Neuronal stem cell (in vitro differentiated cells): ENCODE data around the gene KLHL35.

Experiments used
- DNase-seq: peaks from one replicate; pipeline ENCODE4 v3.0.0-alpha.2; 2013; ENCODE audit warnings: low spot score
- H2AFZ ChIP-seq: one replicate; pipeline ENCODE4 v1.6.1; 2013; ENCODE audit warnings: mild to moderate bottlenecking, low read length, inconsistent platforms
- H2AK5ac ChIP-seq: 2 replicates; pipeline ENCODE4 v1.6.1; 2013; ENCODE audit warnings: low read depth, mild to moderate bottlenecking, inconsistent platforms, low read length, moderate library complexity, mixed read lengths
- H2BK120ac ChIP-seq: 2 replicates; pipeline ENCODE4 v1.6.1; 2013; ENCODE audit warnings: low read depth, mild to moderate bottlenecking, inconsistent platforms, low read length, moderate library complexity, mixed read lengths
- H2BK12ac ChIP-seq: one replicate; pipeline ENCODE4 v1.6.1; 2013; ENCODE audit warnings: low read length, inconsistent platforms
- H2BK15ac ChIP-seq: 2 replicates; pipeline ENCODE4 v1.6.1; 2013; ENCODE audit warnings: mild to moderate bottlenecking, low read length, inconsistent platforms, mixed read lengths
- H2BK5ac ChIP-seq: one replicate; pipeline ENCODE4 v1.6.1; 2013; ENCODE audit warnings: inconsistent platforms, mild to moderate bottlenecking, low read length, moderate library complexity
- H3K14ac ChIP-seq: one replicate; pipeline ENCODE4 v1.6.1; 2013; ENCODE audit warnings: low read length, inconsistent platforms
- H3K18ac ChIP-seq: 2 replicates; pipeline ENCODE4 v1.6.1; 2013; ENCODE audit warnings: low read length, inconsistent platforms
- H3K23ac ChIP-seq: 2 replicates; pipeline ENCODE4 v1.6.1; 2013; ENCODE audit warnings: low read depth, mild to moderate bottlenecking, mixed read lengths, low read length, inconsistent platforms; ENCODE audit not compliant: poor library complexity
- H3K27ac ChIP-seq: replicated peaks from 3 replicates; pipeline ENCODE4 v1.5.1; 2013; ENCODE audit warnings: low read length, inconsistent platforms
- H3K27me3 ChIP-seq, 3 experiments: 2 replicates each; pipeline ENCODE4 v1.6.1; 2013; ENCODE audit warnings: low read length in 3 of 3, mild to moderate bottlenecking in 2 of 3, inconsistent platforms in 1 of 3, low read depth in 1 of 3, mixed read lengths in 1 of 3, moderate library complexity in 1 of 3; ENCODE audit not compliant: control insufficient read depth in 3 of 3, insufficient read depth in 3 of 3
- H3K36me3 ChIP-seq, 2 donors: replicated peaks in 1 of 2; 2 replicates each; pipeline ENCODE4 v1.6.1; 2013; ENCODE audit warnings: low read length in 2 of 2; ENCODE audit not compliant: control insufficient read depth in 2 of 2, insufficient read depth in 2 of 2
- H3K4ac ChIP-seq: 2 replicates; pipeline ENCODE4 v1.6.1; 2013; ENCODE audit warnings: inconsistent platforms, mild to moderate bottlenecking, low read length, moderate library complexity
- H3K4me1 ChIP-seq, 2 donors: 1 replicate in 1 of 2; 2 replicates in 1 of 2; pipeline ENCODE4 v1.6.1; 2013; ENCODE audit warnings: low read length in 2 of 2, low read depth in 1 of 2; ENCODE audit not compliant: control insufficient read depth in 2 of 2, insufficient read depth in 1 of 2
- H3K4me2 ChIP-seq: one replicate; pipeline ENCODE4 v1.6.1; 2013; ENCODE audit warnings: mild to moderate bottlenecking, low read length, inconsistent platforms; ENCODE audit not compliant: insufficient read depth, poor library complexity, severe bottlenecking
- H3K4me3 ChIP-seq, 2 donors: 2 replicates each; pipeline ENCODE4 v1.5.1; 2013; ENCODE audit warnings: low read length in 2 of 2, mild to moderate bottlenecking in 2 of 2, inconsistent platforms in 1 of 2, moderate library complexity in 1 of 2
- H3K79me1 ChIP-seq: one replicate; pipeline ENCODE4 v1.6.1; 2013; ENCODE audit warnings: low read depth, mild to moderate bottlenecking, inconsistent platforms, low read length, moderate library complexity
- H3K9ac ChIP-seq: one replicate; pipeline ENCODE4 v1.6.1; 2013; ENCODE audit warnings: mild to moderate bottlenecking, low read depth, low read length, inconsistent platforms; ENCODE audit not compliant: poor library complexity
- H3K9me3 ChIP-seq, 2 donors: replicated peaks in 1 of 2; 2 replicates each; pipeline versions ENCODE3 to v1.6.1; 2013; ENCODE audit warnings: low read length in 2 of 2, mild to moderate bottlenecking in 2 of 2, inconsistent platforms in 1 of 2, low read depth in 1 of 2, mixed read lengths in 1 of 2, moderate library complexity in 1 of 2; ENCODE audit not compliant: control insufficient read depth in 2 of 2, insufficient read depth in 1 of 2
- H4K8ac ChIP-seq: one replicate; pipeline ENCODE4 v1.6.1; 2013; ENCODE audit warnings: low read depth, mild to moderate bottlenecking, inconsistent platforms, low read length, moderate library complexity
- H4K91ac ChIP-seq: one replicate; pipeline ENCODE4 v1.6.1; 2013; ENCODE audit warnings: low read length, low read depth, mild to moderate bottlenecking, inconsistent platforms; ENCODE audit not compliant: poor library complexity
- WGBS, 2 donors: extraction: QIAGEN DNeasy Blood & Tissue Kit; methylation state at CpG; one replicate each; pipeline ENCODE4 v1.1.7; 2013; ENCODE audit warnings: missing lambda C conversion rate in 2 of 2, mixed read lengths in 1 of 2; ENCODE audit not compliant: insufficient read length in 2 of 2, insufficient replicate concordance in 1 of 2; ENCODE audit errors: extremely low coverage in 2 of 2; 5-methylcytosine and 5-hydroxymethylcytosine counted together

Gene KLHL35

DNA sequence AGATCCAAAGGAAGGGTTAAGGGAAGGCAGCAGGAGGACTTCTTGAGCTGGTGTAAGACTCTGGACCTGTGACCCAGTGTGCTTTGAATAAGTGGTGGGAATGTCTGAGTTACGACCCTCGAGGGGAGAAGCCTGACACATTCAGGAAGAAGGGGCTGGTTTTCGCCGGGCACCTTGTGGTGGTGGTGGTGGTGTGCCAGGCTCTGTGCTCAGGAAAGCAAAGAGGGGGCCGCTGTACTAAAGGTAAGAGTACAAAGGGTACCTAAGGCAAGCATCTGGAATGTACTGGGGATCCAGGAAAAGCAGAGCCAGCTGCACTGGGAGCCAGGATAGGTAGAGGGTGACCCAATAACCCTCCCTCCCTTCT lies 6.3 kb downstream of the KLHL35 start:
- Histone ChIP-seq H4K91ac (no peak overlapping the region), H3K79me1 (no peaks in the 10 kb centered on the region)
- WGBS, 2 donors, result no CpG with 5 or more reads among the region's 5 CpGs

DNA sequence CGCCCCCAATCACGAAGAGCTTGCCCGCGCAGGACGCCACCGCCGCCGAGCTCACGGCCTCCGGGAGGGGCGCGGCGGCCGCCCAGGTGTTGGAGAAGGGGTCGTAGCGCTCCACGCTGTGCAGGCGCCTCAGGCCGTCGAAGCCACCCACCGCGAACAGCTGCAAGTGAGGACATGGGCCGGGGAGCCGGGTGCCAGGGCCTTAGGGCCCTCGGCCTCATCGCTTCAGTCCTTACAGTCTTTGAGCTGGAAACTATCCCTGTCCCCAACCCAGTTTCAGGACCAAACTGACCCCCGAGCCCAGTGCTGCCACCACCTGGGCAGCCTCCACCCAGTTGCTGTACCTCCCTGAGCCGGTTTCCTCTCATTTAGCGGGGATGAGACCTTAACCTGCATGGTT lies 7.6 kb downstream of the KLHL35 start:
- peak overlapping the region; percentile 27 for H3K4ac ChIP-seq

More for the DNA sequence above, 6.3 kb downstream of the KLHL35 start:
- no peak overlapping the region for H3K27ac ChIP-seq
- no peak overlapping the region for H2BK5ac ChIP-seq
- H3K9me3 ChIP-seq, result peaks cover 9 to 13% of the 10 kb centered on the region in 2 donors
- no peak overlapping the region for H3K14ac ChIP-seq
- no peak for DNase-seq
- H2AFZ ChIP-seq, result no peak overlapping the region
- H4K8ac ChIP-seq, result no peak overlapping the region
- no peak overlapping the region for H3K4ac ChIP-seq
- H2BK15ac ChIP-seq, result no peak overlapping the region
- peaks cover 14 to 19% of the 10 kb centered on the region in 2 donors for H3K36me3 ChIP-seq
- H3K23ac ChIP-seq, result no peak overlapping the region
- H2AK5ac ChIP-seq, result no peak overlapping the region
- H3K4me1 ChIP-seq, result peaks cover 17 to 20% of the 10 kb centered on the region in 2 donors
- no peak overlapping the region for H2BK12ac ChIP-seq
- peaks cover 25 to 31% (median 30%) of the 10 kb centered on the region in 3 experiments for H3K27me3 ChIP-seq
- H3K4me3 ChIP-seq, result no peak overlapping the region
- no peak overlapping the region for H2BK120ac ChIP-seq
- no peak overlapping the region for H3K4me2 ChIP-seq
- H3K18ac ChIP-seq, result no peak overlapping the region
- no peak overlapping the region for H3K9ac ChIP-seq

DNA sequence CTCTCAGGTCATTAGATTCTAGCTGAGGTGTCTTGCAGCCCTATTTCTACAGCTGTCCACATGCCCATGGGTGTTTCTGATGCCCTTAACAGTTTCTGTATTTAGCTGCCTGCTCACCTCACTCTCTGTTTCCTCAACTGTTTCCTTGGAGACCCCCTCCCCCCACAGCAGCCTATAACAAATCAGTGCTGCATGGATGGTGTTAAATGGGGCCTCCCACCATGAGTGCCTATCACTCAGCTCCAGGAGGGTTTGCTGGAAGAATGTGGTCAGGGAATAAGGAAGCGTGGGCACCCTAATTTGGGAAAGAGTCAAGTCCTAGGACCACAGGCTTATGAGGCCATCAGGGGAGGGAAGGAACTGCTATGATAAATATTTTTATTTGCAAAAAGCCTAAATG lies 8.6 kb downstream of the KLHL35 start:
- no peak overlapping the region for H4K8ac ChIP-seq
- H2AK5ac ChIP-seq, result no peak overlapping the region
- H2BK12ac ChIP-seq, result no peak overlapping the region
- H2AFZ ChIP-seq, result no peak overlapping the region
- H3K4me3 ChIP-seq, result no peak overlapping the region
- no peak overlapping the region for H3K9ac ChIP-seq
- H3K79me1 ChIP-seq, result peaks cover 3% of the 10 kb centered on the region
- peak; percentile 61 for DNase-seq
- WGBS, 2 donors, result no CpG with 5 or more reads among the region's 1 CpG
- no peak overlapping the region for H2BK15ac ChIP-seq
- peak overlapping the region; percentile 72 for H3K27ac ChIP-seq
- peaks cover 19 to 24% of the 10 kb centered on the region in 2 donors for H3K36me3 ChIP-seq
- H3K4ac ChIP-seq, result no peak overlapping the region
- peaks cover 3 to 8% (median 7%) of the 10 kb centered on the region in 3 experiments for H3K27me3 ChIP-seq
- H3K14ac ChIP-seq, result no peak overlapping the region
- H3K23ac ChIP-seq, result no peak overlapping the region
- no peak overlapping the region for H4K91ac ChIP-seq
- H2BK5ac ChIP-seq, result peak overlapping the region; percentile 4
- H2BK120ac ChIP-seq, result no peak overlapping the region
- no peak overlapping the region for H3K18ac ChIP-seq
- no peak overlapping the region for H3K4me2 ChIP-seq
- peaks cover 6 to 9% of the 10 kb centered on the region in 2 donors for H3K9me3 ChIP-seq
- H3K4me1 ChIP-seq, result peaks cover 22 to 28% of the 10 kb centered on the region in 2 donors

More for the DNA sequence above, 7.6 kb downstream of the KLHL35 start:
- peak overlapping the region; percentile 76 for H3K18ac ChIP-seq
- H3K36me3 ChIP-seq, result peaks cover 16 to 24% of the 10 kb centered on the region in 2 donors
- no peak overlapping the region for H3K23ac ChIP-seq
- no peak overlapping the region for H3K4me3 ChIP-seq
- H3K27me3 ChIP-seq, result peaks cover 14 to 18% (median 17%) of the 10 kb centered on the region in 3 experiments
- H2BK5ac ChIP-seq, result peak overlapping the region; percentile 35
- H3K9me3 ChIP-seq, result peaks cover 9 to 13% of the 10 kb centered on the region in 2 donors
- no peak overlapping the region for H4K8ac ChIP-seq
- peaks cover 23 to 24% of the 10 kb centered on the region in 2 donors for H3K4me1 ChIP-seq
- H2AK5ac ChIP-seq, result no peak overlapping the region
- H3K4me2 ChIP-seq, result peak overlapping the region; percentile 21
- DNase-seq, result no peak
- no peak overlapping the region for H2BK15ac ChIP-seq
- no peak overlapping the region for H2AFZ ChIP-seq
- no peak overlapping the region for H2BK120ac ChIP-seq
- no peaks in the 10 kb centered on the region for H3K79me1 ChIP-seq
- H4K91ac ChIP-seq, result no peak overlapping the region
- no peak overlapping the region for H3K27ac ChIP-seq
- no peak overlapping the region for H3K14ac ChIP-seq
- no peak overlapping the region for H2BK12ac ChIP-seq
- H3K9ac ChIP-seq, result no peak overlapping the region
- no CpG with 5 or more reads among the region's 29 CpGs for WGBS, 2 donors

DNA sequence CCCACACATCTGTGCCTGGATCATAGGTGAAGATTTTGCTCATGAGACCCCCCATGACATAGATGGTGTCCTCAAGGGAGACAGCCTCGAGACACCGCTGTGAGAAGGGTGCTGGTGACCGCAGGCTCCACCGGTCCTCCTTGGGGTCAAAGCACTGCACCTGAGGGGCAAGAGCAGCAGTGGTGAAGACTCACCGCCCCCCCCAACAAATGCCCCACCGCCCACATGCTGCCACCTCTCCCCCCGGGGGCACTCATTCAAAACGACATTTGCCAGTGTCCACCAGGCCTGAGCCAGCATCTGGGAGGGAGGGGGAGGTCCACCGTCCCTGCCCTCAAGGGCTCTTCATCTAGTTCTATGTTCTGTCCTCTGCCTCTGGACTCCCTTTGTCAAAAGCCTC lies 9.3 kb downstream of the KLHL35 start:
- Histone ChIP-seq H3K4me2 (peak overlapping the region; percentile 26), H4K8ac (no peak overlapping the region), H3K36me3 (peaks cover 18 to 26% of the 10 kb centered on the region in 2 donors), H4K91ac (no peak overlapping the region), H3K4ac (no peak overlapping the region), H3K9ac (no peak overlapping the region), H2BK120ac (no peak overlapping the region), H3K27me3 (peaks cover 0 to 1% (median under 1%) of the 10 kb centered on the region in 3 experiments), H2BK5ac (peak overlapping the region; percentile 4), H3K4me1 (peaks cover 22 to 28% of the 10 kb centered on the region in 2 donors), H2BK12ac (no peak overlapping the region), H3K9me3 (peaks cover 0 to 2% of the 10 kb centered on the region in 2 donors), H3K14ac (peak overlapping the region; percentile 42), H3K23ac (no peak overlapping the region), H3K18ac (peak overlapping the region; percentile 15), H2AK5ac (no peak overlapping the region), H3K27ac (peak overlapping the region; percentile 72), H2AFZ (no peak overlapping the region), H3K4me3 (no peak overlapping the region), H2BK15ac (peak overlapping the region; percentile 67), H3K79me1 (peaks cover 3% of the 10 kb centered on the region)
- DNase-seq, result no peak
- no CpG with 5 or more reads among the region's 9 CpGs for WGBS, 2 donors
